ENCODE data around the gene PPP1R7. TPM values are rescaled to one million over a fixed set of nuclear protein-coding genes. Genes with fewer than 3 reads are reported as not detected.

Gene PPP1R7
- polyA plus RNA-seq, 3 donors: 54.9 to 102 (median 84.4) TPM

DNA sequence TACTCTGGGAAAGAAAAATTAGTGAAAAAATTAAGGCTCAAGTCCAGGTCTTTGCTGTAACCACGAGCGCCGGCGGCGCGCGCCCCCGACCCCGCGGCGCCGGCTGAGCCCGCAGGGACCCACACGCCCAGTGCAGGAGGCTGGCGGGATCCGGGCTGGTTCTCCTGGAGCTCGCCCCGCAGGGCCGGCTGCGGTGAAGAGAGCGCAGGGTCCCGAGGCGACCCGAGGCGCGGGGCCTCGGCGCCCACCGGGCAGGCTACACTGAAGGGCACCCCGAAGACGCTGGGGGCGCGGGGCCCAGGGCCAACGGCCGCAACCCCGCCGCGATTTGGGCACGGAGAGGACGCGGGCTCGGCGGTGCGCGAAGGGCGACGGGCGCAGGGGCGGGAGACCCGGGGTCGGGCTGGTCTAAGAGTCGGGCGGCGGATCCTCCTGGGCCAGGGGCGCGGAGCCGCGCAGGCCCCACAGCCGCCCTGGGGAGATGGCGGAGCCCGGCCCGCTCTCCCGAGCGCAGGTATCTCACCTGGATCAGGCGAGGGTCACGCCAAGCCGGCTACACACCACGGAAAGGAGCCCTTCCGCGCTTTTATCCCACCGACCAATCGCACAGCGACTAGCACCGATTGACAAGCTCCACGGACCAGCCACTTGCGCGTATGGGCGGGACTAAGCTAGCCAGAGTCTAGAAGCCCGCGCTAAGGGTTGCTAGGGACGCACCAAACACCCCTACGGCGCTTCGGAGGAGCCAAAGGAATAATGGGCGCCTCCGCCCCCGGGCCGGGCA is 1.2 kb upstream of the PPP1R7 start, which contains the start of gene PASK:
Gene PASK, minus strand, starts transcription at position 582 of the 784 bp plus-strand sequence. CDS start 6,440 bp downstream, outside the sequence.
- no peaks in the 10 kb centered on the region for H3K9me3 ChIP-seq (replicated peaks in 1 of 2; ENCODE audit: control insufficient read depth in 1 of 2, insufficient read depth in 1 of 2, low read length in 2 of 2)
- H3K4me3 ChIP-seq (replicated peaks in 1 of 3; ENCODE audit: low read depth in 2 of 3, low read length in 3 of 3): peak within 1 kb of the TSS; percentile 56 to 87 (median 83)
- H3K27me3 Mint-ChIP-seq (ENCODE audit: low read depth in 3 of 3): peaks cover 0 to 8% (median 2%) of the 10 kb centered on the region in 3 donors
- H3K4me1 Mint-ChIP-seq: peaks cover 24% of the 10 kb centered on the region
- peaks cover 33% of the 10 kb centered on the region for H3K79me2 ChIP-seq (ENCODE audit: insufficient read depth, low read length)
- peak within 1 kb of the TSS; percentile 80 for H3K9ac ChIP-seq (ENCODE audit: insufficient read depth, low read length, poor library complexity, severe bottlenecking)
- H3K27ac ChIP-seq (ENCODE audit: low read depth in 1 of 2, low read length in 2 of 2): peak within 1 kb of the TSS in 1 of 2 donors; percentile 74
- under 1% methylated on average over 88 of the region's 88 CpGs for WGBS (ENCODE audit: insufficient coverage)
- H3K36me3 Mint-ChIP-seq: peaks cover 9 to 14% of the 10 kb centered on the region in 2 donors
- peak within 1 kb of the TSS; percentile 73 to 95 (median 85) for H3K27ac Mint-ChIP-seq
- H3K36me3 ChIP-seq (replicated peaks in 1 of 2; ENCODE audit: control insufficient read depth in 1 of 2, insufficient read depth in 2 of 2, low read length in 2 of 2): peaks cover 0 to 13% of the 10 kb centered on the region in 2 donors
- intact Hi-C loops (cut with micrococcal nuclease): loop anchor here in 1 of 2 donors (5.0 kb wide), 1 partner anchor 208 kb away; the partner anchor contains the start of gene FARP2
- peaks cover 21% of the 10 kb centered on the region for H4K20me1 ChIP-seq (ENCODE audit: insufficient read depth, low read length)
- TF ChIP-seq, protein P1, sequence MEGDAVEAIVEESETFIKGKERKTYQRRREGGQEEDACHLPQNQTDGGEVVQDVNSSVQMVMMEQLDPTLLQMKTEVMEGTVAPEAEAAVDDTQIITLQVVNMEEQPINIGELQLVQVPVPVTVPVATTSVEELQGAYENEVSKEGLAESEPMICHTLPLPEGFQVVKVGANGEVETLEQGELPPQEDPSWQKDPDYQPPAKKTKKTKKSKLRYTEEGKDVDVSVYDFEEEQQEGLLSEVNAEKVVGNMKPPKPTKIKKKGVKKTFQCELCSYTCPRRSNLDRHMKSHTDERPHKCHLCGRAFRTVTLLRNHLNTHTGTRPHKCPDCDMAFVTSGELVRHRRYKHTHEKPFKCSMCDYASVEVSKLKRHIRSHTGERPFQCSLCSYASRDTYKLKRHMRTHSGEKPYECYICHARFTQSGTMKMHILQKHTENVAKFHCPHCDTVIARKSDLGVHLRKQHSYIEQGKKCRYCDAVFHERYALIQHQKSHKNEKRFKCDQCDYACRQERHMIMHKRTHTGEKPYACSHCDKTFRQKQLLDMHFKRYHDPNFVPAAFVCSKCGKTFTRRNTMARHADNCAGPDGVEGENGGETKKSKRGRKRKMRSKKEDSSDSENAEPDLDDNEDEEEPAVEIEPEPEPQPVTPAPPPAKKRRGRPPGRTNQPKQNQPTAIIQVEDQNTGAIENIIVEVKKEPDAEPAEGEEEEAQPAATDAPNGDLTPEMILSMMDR (IDR thresholded peaks at IDR 0.05): no peak
- no peaks in the 10 kb centered on the region for H3K9me3 Mint-ChIP-seq
- no peaks in the 10 kb centered on the region for H3K27me3 ChIP-seq (ENCODE audit: control insufficient read depth in 2 of 2, insufficient read depth in 2 of 2, low read length in 2 of 2)
- peaks cover 12 to 27% of the 10 kb centered on the region in 2 donors for H3K4me1 ChIP-seq (ENCODE audit: control insufficient read depth in 1 of 2, insufficient read depth in 2 of 2, low read length in 2 of 2)
- DNase-seq: peak; percentile 85 to 92 (median 85)
- peak within 1 kb of the TSS; percentile 98 to 99 for H3K4me3 Mint-ChIP-seq
- H3K4me2 ChIP-seq (replicated peaks; ENCODE audit: extremely low read depth, low read length, poor library complexity, severe bottlenecking): peak within 1 kb of the TSS; percentile 100
- H2AFZ ChIP-seq (ENCODE audit: insufficient read depth, low read depth, low read length, poor library complexity, severe bottlenecking): peak within 1 kb of the TSS; percentile 99

DNA sequence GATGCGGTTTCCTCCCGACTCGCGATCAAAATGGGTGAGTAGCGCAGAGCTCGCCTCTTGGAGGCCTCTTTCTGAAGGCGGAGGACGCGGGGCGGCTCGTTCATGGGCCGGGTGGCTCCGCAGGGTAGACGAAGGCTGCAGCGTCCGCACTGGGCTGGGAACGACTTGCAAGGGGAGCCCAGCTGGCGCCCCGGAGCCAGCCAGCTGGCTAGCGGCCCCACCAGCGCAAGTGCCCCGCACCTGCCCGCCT is 667 bp upstream of the PPP1R7 start:
- DNase-seq: peak in 1 of 3 donors; percentile 3

More for the DNA sequence above, 667 bp upstream of the PPP1R7 start:
- TF ChIP-seq, protein P1 (IDR thresholded peaks at IDR 0.05): no peak
- no peaks in the 10 kb centered on the region for H3K27me3 ChIP-seq (ENCODE audit: control insufficient read depth in 2 of 2, insufficient read depth in 2 of 2, low read length in 2 of 2)
- peak overlapping the region; percentile 56 to 87 (median 83) for H3K4me3 ChIP-seq (replicated peaks in 1 of 3; ENCODE audit: low read depth in 2 of 3, low read length in 3 of 3)
- H3K27ac ChIP-seq (ENCODE audit: low read depth in 1 of 2, low read length in 2 of 2): no peak overlapping the region
- H3K4me2 ChIP-seq (replicated peaks; ENCODE audit: extremely low read depth, low read length, poor library complexity, severe bottlenecking): peak overlapping the region; percentile 100
- Mint-ChIP-seq H3K36me3 (peaks cover 11 to 18% of the 10 kb centered on the region in 2 donors), H3K9me3 (no peaks in the 10 kb centered on the region), H3K27ac (peak overlapping the region in 3 of 7 donors; percentile 45 to 78 (median 73)), H3K4me3 (peak overlapping the region; percentile 98 to 99), H3K27me3 (ENCODE audit: low read depth in 3 of 3) (peaks cover 0 to 8% (median 2%) of the 10 kb centered on the region in 3 donors), H3K4me1 (peaks cover 24% of the 10 kb centered on the region)
- no peaks in the 10 kb centered on the region for H3K9me3 ChIP-seq (replicated peaks in 1 of 2; ENCODE audit: control insufficient read depth in 1 of 2, insufficient read depth in 1 of 2, low read length in 2 of 2)
- peaks cover 33% of the 10 kb centered on the region for H3K79me2 ChIP-seq (ENCODE audit: insufficient read depth, low read length)
- 0% methylated on average over 18 of the region's 23 CpGs for WGBS (ENCODE audit: insufficient coverage)
- H3K36me3 ChIP-seq (replicated peaks in 1 of 2; ENCODE audit: control insufficient read depth in 1 of 2, insufficient read depth in 2 of 2, low read length in 2 of 2): peaks cover 1 to 18% of the 10 kb centered on the region in 2 donors
- intact Hi-C loops (cut with micrococcal nuclease): loop anchor here in 1 of 2 donors (5.0 kb wide), 1 partner anchor 208 kb away; the partner anchor contains the start of gene FARP2
- H2AFZ ChIP-seq (ENCODE audit: insufficient read depth, low read depth, low read length, poor library complexity, severe bottlenecking): peak overlapping the region; percentile 99
- H3K9ac ChIP-seq (ENCODE audit: insufficient read depth, low read length, poor library complexity, severe bottlenecking): peak overlapping the region; percentile 80
- H3K4me1 ChIP-seq (ENCODE audit: control insufficient read depth in 1 of 2, insufficient read depth in 2 of 2, low read length in 2 of 2): peaks cover 12 to 27% of the 10 kb centered on the region in 2 donors
- H4K20me1 ChIP-seq (ENCODE audit: insufficient read depth, low read length): peaks cover 21% of the 10 kb centered on the region
